H1 (cell line): ENCODE measurements around the gene C22orf39. TPM values are rescaled to one million over a fixed set of nuclear protein-coding genes. Genes with fewer than 3 reads are reported as not detected.
A peak's percentile ranks its signal among the peaks of the same experiment; 100 is the strongest.

ENCODE experiments used
- BCL11A ChIP-seq, 2 experiments: IDR thresholded peaks; one replicate each; pipeline ENCODE4 v1.6.1; 2011; ENCODE audit warnings: low read depth in 2 of 2, low read length in 2 of 2, mild to moderate bottlenecking in 2 of 2
- EZH2 ChIP-seq: fragments of 200-600 bp; sonication (generic); IDR thresholded peaks from 2 replicates; pipeline ENCODE4 v1.7.1; 2012; ENCODE audit warnings: low read depth, mild to moderate bottlenecking, moderate library complexity, low read length, inconsistent platforms; ENCODE audit not compliant: severe bottlenecking
- POLR2AphosphoS5 ChIP-seq: IDR thresholded peaks from 2 replicates; pipeline ENCODE4 v1.6.1; 2011; ENCODE audit warnings: low read depth, low read length
- TBP ChIP-seq: IDR thresholded peaks from 2 replicates; pipeline ENCODE4 v1.6.1; 2011; ENCODE audit warnings: low read depth, low read length, improper control_type of control experiment
- polyA plus RNA-seq, 7 experiments: library from polyadenylated mRNA; depleted of rRNA in 3 of 7; stranded (reverse) in 5 of 7; unstranded in 2 of 7; fragments of >200 nt in 5 of 7; fragments of 200-250 nt in 2 of 7; gene quantifications; 1 replicate in 5 of 7; 2 replicates in 1 of 7; 4 replicates in 1 of 7; pipeline versions ENCODE4 v1.2.1 to v1.2.3, GENCODE V29; 2011 to 2013; ENCODE audit warnings: missing spikeins in 2 of 7, mixed read lengths in 2 of 7
- total RNA-seq: library from RNA; stranded (reverse); fragmentation: NEBNext Ultra II Directional; extraction: Animal tissue kit (Norgen Biotek cat#: 25700); gene quantifications from 2 replicates; pipeline ENCODE4 v1.2.1, GENCODE V29; 2021

Gene C22orf39
- total and polyA plus RNA-seq, 2 of the 8 experiments (the other 6 are each of a cell fraction or from before 2014, with no cell fraction given) = 22.7 to 27.7 TPM

DNA sequence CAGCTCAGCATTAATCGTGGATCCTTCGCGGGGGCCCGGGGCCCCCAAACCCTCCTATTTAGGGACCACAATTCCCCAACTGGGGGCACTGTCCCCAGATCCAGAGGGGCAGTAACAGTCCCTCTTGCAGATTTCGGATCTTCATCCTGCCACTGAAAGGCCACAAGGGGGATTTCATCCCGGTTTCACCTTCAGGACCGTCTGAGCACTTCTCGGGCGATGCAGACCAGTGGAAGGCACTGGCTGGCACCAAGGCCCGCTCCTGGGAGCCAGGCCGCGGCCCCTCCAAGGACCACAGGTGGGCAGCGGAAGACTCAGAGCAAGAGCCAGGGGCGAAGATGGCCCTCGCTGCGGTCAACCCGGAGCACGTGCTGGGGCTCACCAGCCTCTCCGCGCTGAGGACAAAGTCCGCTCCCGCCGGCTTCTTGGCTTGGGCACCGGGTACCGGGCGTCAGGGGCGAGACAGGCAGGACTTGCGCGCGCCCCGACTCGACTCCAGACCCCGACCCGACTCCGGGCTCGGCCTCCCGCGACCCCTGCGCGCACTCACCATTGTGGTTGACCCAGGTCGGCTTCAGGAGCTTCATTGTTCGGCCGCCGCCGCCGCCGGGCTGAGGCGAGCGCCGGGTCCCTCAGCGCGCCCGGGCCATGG lies 16.5 kb downstream of the C22orf39 start (continued):
- TF ChIP-seq EZH2 = no peak
- TF ChIP-seq TBP = peak; percentile 47
- no peak for TF ChIP-seq BCL11A (IDR thresholded peaks at IDR 0.05; ENCODE audit: low read depth in 2 of 2, low read length in 2 of 2)
- 0 out of 2 replicates have a peak, but pooled peaks have one; percentile 2 for TF ChIP-seq POLR2AphosphoS5
- TF ChIP-seq, all 59 proteins: peak for 9
